GM23248 (cell line): ENCODE measurements around the gene SUCNR1. TPM values are rescaled to one million over a fixed set of nuclear protein-coding genes. Genes with fewer than 3 reads are reported as not detected.

Experiments
- DNase-seq: peaks from one replicate; pipeline ENCODE4 v3.0.0-alpha.2; 2015
- H2AFZ ChIP-seq: fragments of 200-600 bp; sonication (generic); 2 replicates; pipeline ENCODE4 v1.6.1; 2016; ENCODE audit warnings: antibody characterized with exemption
- H3F3A ChIP-seq: fragments of 200-600 bp; sonication (generic); 2 replicates; pipeline ENCODE4 v1.6.1; 2016; ENCODE audit warnings: mild to moderate bottlenecking, antibody characterized with exemption, mixed run types; ENCODE audit not compliant: insufficient read depth
- H3K27ac ChIP-seq: fragments of 200-600 bp; sonication (generic); 2 replicates; pipeline ENCODE4 v1.5.1; 2016; ENCODE audit warnings: mild to moderate bottlenecking
- H3K27me3 ChIP-seq: fragments of 200-600 bp; sonication (generic); replicated peaks from 2 replicates; pipeline ENCODE4 v1.6.1; 2016; ENCODE audit warnings: mild to moderate bottlenecking; ENCODE audit not compliant: insufficient read depth
- H3K36me3 ChIP-seq: fragments of 200-600 bp; sonication (generic); 2 replicates; pipeline ENCODE4 v1.6.1; 2016; ENCODE audit warnings: low read depth, mild to moderate bottlenecking
- H3K4me1 ChIP-seq: fragments of 200-600 bp; sonication (generic); 2 replicates; pipeline ENCODE4 v1.6.1; 2016; ENCODE audit warnings: mild to moderate bottlenecking; ENCODE audit not compliant: insufficient read depth
- H3K4me2 ChIP-seq: fragments of 200-600 bp; sonication (generic); one replicate; pipeline ENCODE4 v1.6.1; 2016; ENCODE audit warnings: mild to moderate bottlenecking; ENCODE audit not compliant: unreplicated experiment
- H3K4me3 ChIP-seq: fragments of 200-600 bp; sonication (generic); 2 replicates; pipeline ENCODE4 v1.5.1; 2016; ENCODE audit warnings: mild to moderate bottlenecking
- H3K79me2 ChIP-seq: fragments of 200-600 bp; sonication (generic); 2 replicates; pipeline ENCODE4 v1.6.1; 2016; ENCODE audit warnings: mild to moderate bottlenecking; ENCODE audit not compliant: insufficient read depth
- H3K9ac ChIP-seq: fragments of 200-600 bp; sonication (generic); 2 replicates; pipeline ENCODE4 v1.6.1; 2016; ENCODE audit warnings: mild to moderate bottlenecking
- H3K9me2 ChIP-seq: fragments of 200-600 bp; sonication (generic); 2 replicates; pipeline ENCODE4 v1.6.1; 2016; ENCODE audit warnings: mixed run types, mild to moderate bottlenecking, moderate library complexity; ENCODE audit not compliant: insufficient read depth
- H3K9me3 ChIP-seq: fragments of 200-600 bp; sonication (generic); one replicate; pipeline ENCODE4 v1.6.1; 2017; ENCODE audit warnings: low read depth
- H4K20me1 ChIP-seq: fragments of 200-600 bp; sonication (generic); 2 replicates; pipeline ENCODE4 v1.6.0; 2016; ENCODE audit not compliant: insufficient read depth
- EZH2 ChIP-seq: fragments of 200-600 bp; sonication (generic); IDR thresholded peaks from 2 replicates; pipeline ENCODE4 v1.6.1; 2018; ENCODE audit warnings: antibody characterized with exemption, mild to moderate bottlenecking; ENCODE audit not compliant: insufficient read depth, poor library complexity, severe bottlenecking
- EZH2phosphoT487 ChIP-seq: fragments of 200-600 bp; sonication (generic); IDR thresholded peaks from 2 replicates; pipeline ENCODE4 v1.6.1; 2018; ENCODE audit warnings: antibody characterized with exemption, moderate library complexity, mild to moderate bottlenecking, low read depth; ENCODE audit not compliant: insufficient read depth
- WGBS, 2 experiments: methylation state at CpG; one replicate each; pipeline ENCODE4 v1.1.6; 2015 to 2017; ENCODE audit warnings: low lambda C conversion rate in 2 of 2, low coverage in 1 of 2; ENCODE audit errors: missing lambda C conversion rate in 2 of 2; 5-methylcytosine and 5-hydroxymethylcytosine counted together
- in situ Hi-C: fragments of 300-500 bp; cut with MboI; formaldehyde crosslinking; loops from 2 replicates; pipeline ENCODE4 v1.15.0; 2020
- polyA plus RNA-seq: library from polyadenylated mRNA; unstranded; fragments of >200 nt; fragmentation: Nextera tagmentation; extraction: Ambion mirVana; gene quantifications from 2 replicates; pipeline ENCODE4 v1.2.1, GENCODE V29; 2016
- total RNA-seq: library from RNA; depleted of rRNA; stranded (reverse); fragments of >200 nt; shearing (Covaris generic); gene quantifications from 2 replicates; pipeline ENCODE4 v1.2.3, GENCODE V29; 2014

Gene SUCNR1
- total and polyA plus RNA-seq, 2 experiments from 2014 or later = not detected

- H3K27me3 ChIP-seq = no peaks in the 10 kb centered on the region
- WGBS, 2 experiments = 95 to 100% methylated on average over 1 of the region's 1 CpG
- no peak for TF ChIP-seq EZH2
- TF ChIP-seq EZH2phosphoT487 = no peak
- H3K4me3 ChIP-seq = no peak overlapping the region
- H3K4me2 ChIP-seq = no peak overlapping the region
- H3K27ac ChIP-seq = no peak overlapping the region
- in situ Hi-C loops = loop anchor here (10.0 kb wide), 2 partner anchors 467 to 617 kb away; no protein-coding TSS in a partner anchor
- H3K9me3 ChIP-seq = no peaks in the 10 kb centered on the region
- H4K20me1 ChIP-seq = no peaks in the 10 kb centered on the region
- no peaks in the 10 kb centered on the region for H3K79me2 ChIP-seq
- H3F3A ChIP-seq = peaks cover 10% of the 10 kb centered on the region; the same call in 1 of the 2 replicates
- H3K4me1 ChIP-seq = peaks cover 31% of the 10 kb centered on the region
- H3K9me2 ChIP-seq = no peaks in the 10 kb centered on the region
- no peak for DNase-seq
- H2AFZ ChIP-seq = no peak overlapping the region
- H3K36me3 ChIP-seq = no peaks in the 10 kb centered on the region
- no peak overlapping the region for H3K9ac ChIP-seq
These were observed 38.0 kb downstream of the SUCNR1 start for GRCh38 chr3:151911462-151911861.

- Histone ChIP-seq H3K9me2 (no peaks in the 10 kb centered on the region), H2AFZ (no peak overlapping the region), H3F3A (peaks cover 10% of the 10 kb centered on the region; the same call in 1 of the 2 replicates), H3K36me3 (no peaks in the 10 kb centered on the region), H3K4me1 (peaks cover 33% of the 10 kb centered on the region), H3K4me3 (no peak overlapping the region), H3K27ac (no peak overlapping the region), H3K79me2 (no peaks in the 10 kb centered on the region), H3K4me2 (no peak overlapping the region), H3K9ac (no peak overlapping the region), H4K20me1 (no peaks in the 10 kb centered on the region), H3K9me3 (no peaks in the 10 kb centered on the region), H3K27me3 (no peaks in the 10 kb centered on the region)
- 0 to 5% methylated on average over 1 of the region's 1 CpG for WGBS, 2 experiments
- no peak for TF ChIP-seq EZH2phosphoT487
- no peak for TF ChIP-seq EZH2
- in situ Hi-C loops = loop anchor here (10.0 kb wide), 2 partner anchors 467 to 617 kb away; no protein-coding TSS in a partner anchor
- DNase-seq = peak; percentile 68
These were observed 38.6 kb downstream of the SUCNR1 start for GRCh38 chr3:151912028-151912427.

GRCh38 chr3:151916781-151917180 lies 43.3 kb downstream of the SUCNR1 start:
- Histone ChIP-seq H3K27ac (no peak overlapping the region), H3K4me3 (no peak overlapping the region), H3K9ac (no peak overlapping the region), H3K4me1 (peaks cover 15% of the 10 kb centered on the region), H3K9me3 (no peaks in the 10 kb centered on the region), H3K27me3 (no peaks in the 10 kb centered on the region), H3K36me3 (no peaks in the 10 kb centered on the region), H2AFZ (0 out of 2 replicates have a peak overlapping the region, but pooled peaks have one; percentile 3), H3K9me2 (no peaks in the 10 kb centered on the region), H3F3A (no peaks in the 10 kb centered on the region), H3K4me2 (no peak overlapping the region), H3K79me2 (no peaks in the 10 kb centered on the region), H4K20me1 (no peaks in the 10 kb centered on the region)
- TF ChIP-seq EZH2phosphoT487 (no peak), EZH2 (no peak)
- DNase-seq = no peak
- in situ Hi-C loops = loop anchor here (5.0 to 10.0 kb wide), 3 partner anchors 254 to 622 kb away; no protein-coding TSS in a partner anchor

DNA sequence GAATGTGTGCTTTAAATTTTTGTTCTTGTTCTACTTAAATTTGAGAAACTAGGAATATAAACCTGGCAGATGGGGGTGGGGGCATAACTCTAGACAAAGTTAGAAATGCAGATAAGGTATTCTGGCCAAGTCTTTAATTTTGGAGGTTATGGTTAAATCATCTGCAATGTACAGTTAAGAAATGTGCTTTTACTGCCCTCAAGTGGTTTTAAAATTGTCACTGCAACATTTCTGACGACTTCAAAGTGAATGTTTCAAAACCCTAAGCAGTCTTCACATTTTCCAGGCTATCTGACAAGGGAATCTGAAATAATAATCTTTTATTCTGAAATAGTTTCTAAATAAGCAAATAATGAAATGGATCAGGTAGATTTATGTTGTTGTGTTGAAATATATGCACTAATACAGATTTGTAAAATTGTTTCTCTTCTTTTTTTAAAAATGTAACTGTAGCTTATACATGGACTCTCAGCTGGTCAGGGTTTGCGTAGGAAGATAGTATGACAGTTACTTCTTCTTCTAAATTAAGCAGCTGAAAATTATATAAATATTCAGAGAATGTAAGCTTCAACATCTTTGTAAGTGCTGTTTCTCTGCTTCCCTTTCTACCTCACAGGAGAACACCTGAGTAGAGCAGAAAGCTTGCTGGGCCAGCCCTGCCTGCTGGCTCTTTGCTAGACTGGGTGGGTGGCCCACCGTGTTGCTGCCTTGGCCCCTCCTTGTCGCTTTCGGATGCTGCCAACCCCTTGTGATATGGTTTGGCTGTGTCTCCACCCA lies 45.0 kb downstream of the SUCNR1 start:
- 37 to 43% methylated on average over 5 of the region's 5 CpGs for WGBS, 2 experiments
- no peaks in the 10 kb centered on the region for H4K20me1 ChIP-seq
- H3K4me2 ChIP-seq = no peak overlapping the region
- in situ Hi-C loops = loop anchor here (5.0 to 10.0 kb wide), 3 partner anchors 256 to 624 kb away; no protein-coding TSS in a partner anchor
- no peaks in the 10 kb centered on the region for H3K36me3 ChIP-seq
- H3K4me1 ChIP-seq = peaks cover 11% of the 10 kb centered on the region
- H3K9me2 ChIP-seq = no peaks in the 10 kb centered on the region
- no peak overlapping the region for H3K27ac ChIP-seq
- no peak overlapping the region for H2AFZ ChIP-seq
- H3K4me3 ChIP-seq = no peak overlapping the region
- no peak overlapping the region for H3K9ac ChIP-seq
- H3F3A ChIP-seq = peaks cover 3% of the 10 kb centered on the region; the same call in 1 of the 2 replicates
- no peaks in the 10 kb centered on the region for H3K9me3 ChIP-seq
- TF ChIP-seq EZH2 (no peak), EZH2phosphoT487 (no peak)
- H3K27me3 ChIP-seq = no peaks in the 10 kb centered on the region
- peak; percentile 69 for DNase-seq
- H3K79me2 ChIP-seq = no peaks in the 10 kb centered on the region
